Measurements from ENCODE around the gene RAB40B. TPM values are rescaled to one million over a fixed set of nuclear protein-coding genes. Genes with fewer than 3 reads are reported as not detected.

The RAB40B gene
- total and polyA plus RNA-seq, 2 donors (not counting 1 experiment from before 2014, with no cell fraction given), result 4.7 to 8.0 TPM

DNA sequence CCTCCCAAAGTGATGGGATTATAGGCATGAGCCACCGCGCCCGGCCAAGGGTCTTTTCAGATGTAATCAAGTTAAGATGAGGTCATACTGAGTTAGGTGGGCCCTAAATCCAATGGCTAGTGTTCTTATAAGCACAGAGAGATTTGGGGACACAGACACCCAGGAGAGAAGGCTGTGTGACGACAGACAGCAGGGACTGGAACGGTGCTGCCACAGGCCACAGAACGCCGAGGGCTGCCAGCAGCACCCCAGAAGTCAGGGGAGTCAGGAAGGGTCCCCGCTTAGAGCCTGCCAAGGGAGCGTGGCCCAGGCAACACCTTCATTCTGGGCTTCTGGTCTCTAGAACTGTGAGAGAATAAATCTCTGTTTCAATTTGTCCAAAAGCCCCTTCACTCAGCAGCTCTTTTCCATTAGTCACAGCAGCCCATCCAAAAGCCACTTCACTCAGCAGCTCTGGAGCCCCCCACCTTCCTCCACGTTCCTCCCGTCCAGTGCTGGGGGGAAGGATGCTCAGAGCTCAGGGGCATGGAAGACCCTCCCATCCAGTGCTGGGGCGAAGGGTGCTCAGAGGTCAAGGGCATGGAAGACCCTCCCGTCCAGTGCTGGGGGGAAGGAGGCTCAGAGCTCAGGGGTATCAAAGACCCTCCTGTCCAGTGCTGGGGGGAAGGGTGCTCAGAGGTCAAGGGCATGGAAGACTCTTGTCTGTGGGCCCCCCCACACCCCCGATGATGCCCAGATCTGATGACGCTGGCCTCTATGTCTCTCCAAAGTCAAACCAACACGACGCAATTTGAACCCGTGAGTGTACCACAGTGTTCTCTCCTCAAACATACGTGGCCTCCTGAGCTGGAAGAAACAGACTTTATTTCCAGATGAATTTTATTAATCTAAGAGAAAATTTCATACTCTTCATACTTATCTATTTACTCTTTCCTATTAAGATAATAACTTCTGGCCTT is 11.9 kb downstream of the RAB40B start:
- Mint-ChIP-seq H3K4me3 (no peak overlapping the region), H3K9me3 (ENCODE audit: insufficient read depth) (no peaks in the 10 kb centered on the region), H3K4me1 (no peaks in the 10 kb centered on the region), H3K27ac (no peak overlapping the region), H3K27me3 (no peaks in the 10 kb centered on the region)
- TF ChIP-seq EZH2 (IDR thresholded peaks at IDR 0.05; ENCODE audit: borderline replicate concordance, insufficient read depth, low read depth, low read length, poor library complexity, severe bottlenecking), result no peak
- TF ChIP-seq, protein P1, sequence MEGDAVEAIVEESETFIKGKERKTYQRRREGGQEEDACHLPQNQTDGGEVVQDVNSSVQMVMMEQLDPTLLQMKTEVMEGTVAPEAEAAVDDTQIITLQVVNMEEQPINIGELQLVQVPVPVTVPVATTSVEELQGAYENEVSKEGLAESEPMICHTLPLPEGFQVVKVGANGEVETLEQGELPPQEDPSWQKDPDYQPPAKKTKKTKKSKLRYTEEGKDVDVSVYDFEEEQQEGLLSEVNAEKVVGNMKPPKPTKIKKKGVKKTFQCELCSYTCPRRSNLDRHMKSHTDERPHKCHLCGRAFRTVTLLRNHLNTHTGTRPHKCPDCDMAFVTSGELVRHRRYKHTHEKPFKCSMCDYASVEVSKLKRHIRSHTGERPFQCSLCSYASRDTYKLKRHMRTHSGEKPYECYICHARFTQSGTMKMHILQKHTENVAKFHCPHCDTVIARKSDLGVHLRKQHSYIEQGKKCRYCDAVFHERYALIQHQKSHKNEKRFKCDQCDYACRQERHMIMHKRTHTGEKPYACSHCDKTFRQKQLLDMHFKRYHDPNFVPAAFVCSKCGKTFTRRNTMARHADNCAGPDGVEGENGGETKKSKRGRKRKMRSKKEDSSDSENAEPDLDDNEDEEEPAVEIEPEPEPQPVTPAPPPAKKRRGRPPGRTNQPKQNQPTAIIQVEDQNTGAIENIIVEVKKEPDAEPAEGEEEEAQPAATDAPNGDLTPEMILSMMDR (IDR thresholded peaks at IDR 0.05), result no peak
- Histone ChIP-seq H3K4me1 (ENCODE audit: control insufficient read depth in 2 of 2, insufficient read depth in 2 of 2, low read length in 2 of 2) (no peaks in the 10 kb centered on the region), H3K36me3 (replicated peaks in 1 of 2; ENCODE audit: control extremely low read depth in 1 of 2, control insufficient read depth in 1 of 2, extremely low read depth in 1 of 2, insufficient read depth in 2 of 2, low read length in 1 of 2) (no peaks in the 10 kb centered on the region), H3K27me3 (replicated peaks in 1 of 4; ENCODE audit: control extremely low read depth in 1 of 4, control insufficient read depth in 3 of 4, insufficient read depth in 4 of 4, low read length in 3 of 4) (no peaks in the 10 kb centered on the region), H3K4me3 (ENCODE audit: control extremely low read depth in 1 of 5, extremely low read depth in 1 of 5, insufficient read depth in 1 of 5, low read depth in 2 of 5, low read length in 4 of 5) (no peak overlapping the region), H3K4me2 (replicated peaks; ENCODE audit: low read depth, low read length, poor library complexity, severe bottlenecking) (no peak overlapping the region), H3K9me3 (ENCODE audit: control extremely low read depth in 1 of 3, control insufficient read depth in 2 of 3, insufficient read depth in 1 of 3, low read length in 2 of 3) (peaks cover 0 to 5% (median 0%) of the 10 kb centered on the region in 3 donors), H3K79me2 (ENCODE audit: control insufficient read depth, insufficient read depth, low read length) (no peaks in the 10 kb centered on the region), H3K9ac (ENCODE audit: low read length) (no peak overlapping the region), H2AFZ (ENCODE audit: insufficient read depth, low read depth, low read length, poor library complexity, severe bottlenecking) (no peak overlapping the region), H3K27ac (ENCODE audit: low read length in 2 of 2) (no peak overlapping the region), H4K20me1 (ENCODE audit: control insufficient read depth, insufficient read depth, low read length, poor library complexity, severe bottlenecking) (no peaks in the 10 kb centered on the region)
- 96% methylated on average over 13 of the region's 19 CpGs for WGBS (ENCODE audit: insufficient coverage)
- ATAC-seq (ENCODE audit: low read depth) (no peak), DNase-seq (no peak)
- ChIA-PET POLR2A (no interaction called here), CTCF (no interaction called here)
- intact Hi-C loops (cut with micrococcal nuclease), result no loop called here

DNA sequence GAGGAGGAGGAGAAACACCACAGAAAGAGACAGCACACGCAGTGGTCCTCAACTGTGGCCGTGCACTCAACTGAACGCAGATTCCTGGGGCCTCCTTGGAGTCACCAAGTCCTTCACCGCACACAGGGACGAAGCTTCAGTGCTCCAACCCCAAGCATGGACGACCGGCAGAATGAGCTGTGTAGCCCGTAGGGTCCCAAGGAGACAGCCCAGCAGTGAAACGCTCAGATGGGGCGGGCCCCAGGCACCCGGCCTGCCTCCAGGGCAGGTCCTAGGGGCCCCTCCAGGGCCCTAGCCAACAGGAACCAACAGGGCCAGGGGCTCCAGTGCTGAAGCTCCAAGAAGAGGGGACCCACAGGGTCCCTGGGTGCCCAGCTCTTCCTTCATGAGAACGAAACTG is 13.2 kb downstream of the RAB40B start:
- Histone ChIP-seq H3K4me2 (replicated peaks; ENCODE audit: low read depth, low read length, poor library complexity, severe bottlenecking) (no peak overlapping the region), H3K27ac (ENCODE audit: low read length in 2 of 2) (no peak overlapping the region), H3K36me3 (replicated peaks in 1 of 2; ENCODE audit: control extremely low read depth in 1 of 2, control insufficient read depth in 1 of 2, extremely low read depth in 1 of 2, insufficient read depth in 2 of 2, low read length in 1 of 2) (no peaks in the 10 kb centered on the region), H3K27me3 (replicated peaks in 1 of 4; ENCODE audit: control extremely low read depth in 1 of 4, control insufficient read depth in 3 of 4, insufficient read depth in 4 of 4, low read length in 3 of 4) (no peaks in the 10 kb centered on the region), H3K9me3 (ENCODE audit: control extremely low read depth in 1 of 3, control insufficient read depth in 2 of 3, insufficient read depth in 1 of 3, low read length in 2 of 3) (peaks cover 0 to 12% (median 10%) of the 10 kb centered on the region in 3 donors), H3K4me3 (ENCODE audit: control extremely low read depth in 1 of 5, extremely low read depth in 1 of 5, insufficient read depth in 1 of 5, low read depth in 2 of 5, low read length in 4 of 5) (no peak overlapping the region), H4K20me1 (ENCODE audit: control insufficient read depth, insufficient read depth, low read length, poor library complexity, severe bottlenecking) (no peaks in the 10 kb centered on the region), H2AFZ (ENCODE audit: insufficient read depth, low read depth, low read length, poor library complexity, severe bottlenecking) (no peak overlapping the region), H3K79me2 (ENCODE audit: control insufficient read depth, insufficient read depth, low read length) (no peaks in the 10 kb centered on the region), H3K4me1 (ENCODE audit: control insufficient read depth in 2 of 2, insufficient read depth in 2 of 2, low read length in 2 of 2) (no peaks in the 10 kb centered on the region), H3K9ac (ENCODE audit: low read length) (no peak overlapping the region)
- Mint-ChIP-seq H3K9me3 (ENCODE audit: insufficient read depth) (no peaks in the 10 kb centered on the region), H3K27ac (no peak overlapping the region), H3K4me1 (no peaks in the 10 kb centered on the region), H3K4me3 (no peak overlapping the region), H3K27me3 (no peaks in the 10 kb centered on the region)
- ChIA-PET CTCF (no interaction called here), POLR2A (interaction anchor here (0.7 kb wide), 1 partner anchor 168 kb away, joined by 6 read pairs; no protein-coding TSS in a partner anchor)
- intact Hi-C loops (cut with micrococcal nuclease), result no loop called here
- DNase-seq, result no peak
- no peak for ATAC-seq (ENCODE audit: low read depth)
- TF ChIP-seq, protein P1 (IDR thresholded peaks at IDR 0.05), result no peak
- no peak for TF ChIP-seq EZH2 (IDR thresholded peaks at IDR 0.05; ENCODE audit: borderline replicate concordance, insufficient read depth, low read depth, low read length, poor library complexity, severe bottlenecking)
- 94% methylated on average over 12 of the region's 12 CpGs for WGBS (ENCODE audit: insufficient coverage)

Data from B cell (primary cell).